Activated naive CD8-positive, alpha-beta T cell treated with anti-CD3 and anti-CD28 coated beads, Interleukin-2, amount 10 ng/mL, durations not matched to agents 7 days and 5 days (primary cell): ENCODE measurements around the gene SVIL. TPM values are rescaled to one million over a fixed set of nuclear protein-coding genes. Genes with fewer than 3 reads are reported as not detected.
"Not testable (repeated sequence)": the region's sequence is repeated elsewhere in the genome, so short reads cannot be mapped to it uniquely, and the experiment has no call there.

Source experiments
- ATAC-seq: fragments of 150-1000 bp; cut with Tn5 transposase; one replicate; pipeline ENCODE4 v1.10.0; 2021; ENCODE audit warnings: low read depth, moderate library complexity
- POLR2A ChIA-PET: fragments of 350-600 bp; sonication (Branson Sonifier 250); formaldehyde crosslinking; loops from one replicate; lab custom pipeline; 2021; ENCODE audit warnings: antibody characterized with exemption; lab: Charles Lee
- DNase-seq: peaks from one replicate; pipeline ENCODE4 v3.0.0; 2021
- H3K27ac Mint-ChIP-seq: one replicate; pipeline ENCODE4 v1.8.0; 2022; ENCODE audit warnings: mild to moderate bottlenecking, mixed read lengths
- H3K27me3 Mint-ChIP-seq: one replicate; pipeline ENCODE4 v1.8.0; 2022; ENCODE audit warnings: mild to moderate bottlenecking, moderate library complexity, mixed read lengths
- H3K36me3 Mint-ChIP-seq: one replicate; pipeline ENCODE4 v1.8.0; 2021; ENCODE audit warnings: mild to moderate bottlenecking, mixed read lengths
- H3K4me1 Mint-ChIP-seq: one replicate; pipeline ENCODE4 v1.8.0; 2021; ENCODE audit warnings: mixed read lengths
- H3K4me3 Mint-ChIP-seq: one replicate; pipeline ENCODE4 v1.8.0; 2022; ENCODE audit warnings: mild to moderate bottlenecking, moderate library complexity, mixed read lengths
- H3K9me3 Mint-ChIP-seq: one replicate; pipeline ENCODE4 v1.8.0; 2021; ENCODE audit warnings: mixed read lengths
- total RNA-seq, 2 experiments: library from RNA; stranded (reverse); gene quantifications; one replicate each; pipeline ENCODE4 v1.2.3, GENCODE V29; 2021

The SVIL gene
- total RNA-seq, 2 experiments from 2014 or later = 8.3 to 10.3 TPM

GRCh38 chr10:29611781-29612381 is 22.9 kb downstream of the SVIL start:
- no peak overlapping the region for H3K4me3 Mint-ChIP-seq
- POLR2A ChIA-PET = no interaction called here
- H3K27ac Mint-ChIP-seq = no peak overlapping the region

GRCh38 chr10:29610876-29611647 is 23.7 kb downstream of the SVIL start:
- no peaks in the 10 kb centered on the region for H3K4me1 Mint-ChIP-seq
- peaks cover 9% of the 10 kb centered on the region for H3K9me3 Mint-ChIP-seq
- POLR2A ChIA-PET = interaction anchor here (0.6 kb wide), 1 partner anchor 1210 kb away, joined by 4 read pairs; no protein-coding TSS in a partner anchor
- no peak overlapping the region for H3K4me3 Mint-ChIP-seq
- DNase-seq (no peak), ATAC-seq (no peak)
- H3K27ac Mint-ChIP-seq = no peak overlapping the region
- H3K27me3 Mint-ChIP-seq = no peaks in the 10 kb centered on the region
- peaks cover 5% of the 10 kb centered on the region for H3K36me3 Mint-ChIP-seq

More at GRCh38 chr10:29611781-29612381, 22.9 kb downstream of the SVIL start:
- Mint-ChIP-seq H3K36me3 (peaks cover 5% of the 10 kb centered on the region), H3K4me1 (no peaks in the 10 kb centered on the region), H3K27me3 (peaks cover 2% of the 10 kb centered on the region), H3K9me3 (peaks cover 9% of the 10 kb centered on the region)
- DNase-seq (no peak), ATAC-seq (no peak)

- POLR2A ChIA-PET, H3K27me3 Mint-ChIP-seq, ATAC-seq, H3K4me3 Mint-ChIP-seq, H3K9me3 Mint-ChIP-seq, H3K27ac Mint-ChIP-seq, H3K36me3 Mint-ChIP-seq, H3K4me1 Mint-ChIP-seq, DNase-seq: not testable (repeated sequence)
Measured at GRCh38 chr10:29610331-29610730, 24.4 kb downstream of the SVIL start.

DNA sequence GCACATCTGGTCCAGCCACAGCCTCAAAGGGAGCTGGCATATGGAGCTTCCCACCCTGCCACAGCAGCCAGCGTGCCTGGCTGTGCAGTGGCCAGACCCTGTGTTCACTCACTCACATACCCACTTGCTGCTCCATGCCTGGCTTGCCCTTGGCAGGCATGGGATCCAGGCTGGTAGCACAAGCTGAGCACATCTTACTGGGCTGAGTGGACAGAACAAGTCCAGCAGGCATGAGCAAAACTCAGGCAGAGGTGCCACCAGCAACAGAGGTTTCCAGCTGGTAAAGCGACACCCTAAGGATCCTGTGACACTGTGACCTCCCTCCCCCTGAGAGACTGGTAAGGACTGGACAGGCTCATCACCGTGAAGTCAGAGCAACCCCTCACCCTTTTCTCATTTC is 25.1 kb downstream of the SVIL start:
- Mint-ChIP-seq H3K27ac (no peak overlapping the region), H3K36me3 (peaks cover 5% of the 10 kb centered on the region), H3K4me1 (no peaks in the 10 kb centered on the region), H3K27me3 (no peaks in the 10 kb centered on the region), H3K9me3 (peaks cover 9% of the 10 kb centered on the region), H3K4me3 (no peak overlapping the region)
- POLR2A ChIA-PET = no interaction called here
- DNase-seq (no peak), ATAC-seq (no peak)

DNA sequence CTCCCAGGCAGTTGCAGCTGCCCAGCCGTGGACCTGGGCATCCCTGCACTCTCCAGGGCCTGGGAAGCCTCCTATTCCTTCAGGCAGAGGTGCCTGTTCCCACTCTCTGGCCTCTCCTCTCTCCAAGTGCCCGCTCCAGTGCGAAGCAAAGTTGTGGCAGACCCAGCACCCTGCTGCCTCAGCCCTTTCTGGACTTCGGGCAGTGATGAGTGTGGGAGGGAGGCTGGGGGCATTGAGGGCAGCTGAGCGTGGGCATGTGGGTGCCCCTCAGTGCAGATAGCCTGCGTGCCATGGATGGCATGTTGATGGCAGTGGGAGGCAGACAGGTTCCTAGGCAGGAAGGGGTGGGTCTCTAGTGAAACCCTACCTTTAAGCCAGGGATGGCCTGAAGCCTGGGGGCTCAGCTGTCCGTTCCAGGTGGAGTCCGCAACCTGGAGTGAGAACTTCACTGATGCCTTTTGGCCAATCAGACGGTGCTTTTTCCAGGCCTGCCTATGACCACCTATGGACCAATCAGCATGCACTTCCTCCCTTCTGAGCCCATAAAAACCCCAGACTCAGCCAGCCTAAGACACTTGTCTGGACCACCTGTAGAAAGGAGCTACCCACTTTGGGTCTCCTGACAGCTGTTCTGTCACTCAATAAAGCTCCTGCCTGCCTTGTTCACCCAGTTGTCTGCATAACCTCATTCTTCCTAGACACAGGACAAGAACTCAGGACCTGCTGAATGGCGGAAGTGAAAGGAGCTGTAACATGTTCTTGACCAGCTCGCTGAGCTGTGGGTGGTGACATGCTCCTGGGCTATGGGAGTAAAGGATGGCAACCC is 26.1 kb downstream of the SVIL start:
- no peak overlapping the region for H3K27ac Mint-ChIP-seq
- H3K27me3 Mint-ChIP-seq = no peaks in the 10 kb centered on the region
- H3K4me3 Mint-ChIP-seq = no peak overlapping the region
- ATAC-seq (no peak), DNase-seq (no peak)
- peaks cover 9% of the 10 kb centered on the region for H3K9me3 Mint-ChIP-seq
- H3K36me3 Mint-ChIP-seq = peaks cover 5% of the 10 kb centered on the region
- no peaks in the 10 kb centered on the region for H3K4me1 Mint-ChIP-seq
- POLR2A ChIA-PET = no interaction called here

DNA sequence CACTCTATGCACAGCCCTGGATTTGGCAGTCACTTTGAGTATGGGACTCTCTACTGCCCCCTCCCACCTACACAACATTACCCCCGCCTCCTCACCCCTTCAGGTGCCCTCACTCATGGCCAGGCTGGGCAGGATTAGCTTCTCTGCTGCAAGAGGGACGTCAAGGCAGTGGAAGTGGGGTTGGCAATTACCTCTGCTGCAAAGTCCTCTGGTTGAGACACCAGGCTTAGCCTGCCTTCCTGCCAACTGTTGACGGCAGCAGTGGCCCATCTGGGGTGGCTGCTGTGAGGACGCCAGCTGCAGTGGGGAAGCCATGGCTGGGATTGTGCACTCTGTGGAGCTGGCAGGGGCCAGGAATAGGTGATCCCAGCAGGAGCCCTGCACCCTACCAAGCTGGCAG is 26.7 kb downstream of the SVIL start:
- POLR2A ChIA-PET = no interaction called here
- Mint-ChIP-seq H3K4me3 (no peak overlapping the region), H3K27me3 (no peaks in the 10 kb centered on the region), H3K4me1 (no peaks in the 10 kb centered on the region), H3K36me3 (peaks cover 5% of the 10 kb centered on the region), H3K27ac (no peak overlapping the region), H3K9me3 (peaks cover 9% of the 10 kb centered on the region)
- DNase-seq (no peak), ATAC-seq (no peak)

DNA sequence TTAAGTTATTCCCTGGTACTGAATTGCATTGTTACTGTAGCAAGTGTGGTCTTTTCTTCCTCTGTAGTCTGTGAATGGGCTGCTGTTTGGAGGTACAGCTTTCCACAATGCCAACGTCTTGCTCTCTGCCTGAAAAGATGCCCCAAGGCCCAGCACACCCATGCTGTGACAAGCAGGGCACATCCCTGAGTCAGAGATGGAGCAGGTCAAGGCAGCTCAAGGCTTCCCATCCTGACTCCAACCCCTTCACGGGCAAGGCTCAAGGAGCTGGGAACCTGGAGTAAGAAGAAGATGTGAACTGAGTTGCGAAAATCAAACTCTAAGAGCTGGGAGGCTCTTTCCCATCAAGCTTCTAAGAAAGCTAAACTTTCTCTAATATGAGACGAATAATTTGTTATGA is 27.2 kb downstream of the SVIL start:
- Mint-ChIP-seq H3K36me3 (peaks cover 5% of the 10 kb centered on the region), H3K9me3 (peaks cover 9% of the 10 kb centered on the region), H3K27ac (no peak overlapping the region), H3K27me3 (no peaks in the 10 kb centered on the region), H3K4me1 (no peaks in the 10 kb centered on the region), H3K4me3 (no peak overlapping the region)
- POLR2A ChIA-PET = no interaction called here
- ATAC-seq = no peak
- no peak for DNase-seq

DNA sequence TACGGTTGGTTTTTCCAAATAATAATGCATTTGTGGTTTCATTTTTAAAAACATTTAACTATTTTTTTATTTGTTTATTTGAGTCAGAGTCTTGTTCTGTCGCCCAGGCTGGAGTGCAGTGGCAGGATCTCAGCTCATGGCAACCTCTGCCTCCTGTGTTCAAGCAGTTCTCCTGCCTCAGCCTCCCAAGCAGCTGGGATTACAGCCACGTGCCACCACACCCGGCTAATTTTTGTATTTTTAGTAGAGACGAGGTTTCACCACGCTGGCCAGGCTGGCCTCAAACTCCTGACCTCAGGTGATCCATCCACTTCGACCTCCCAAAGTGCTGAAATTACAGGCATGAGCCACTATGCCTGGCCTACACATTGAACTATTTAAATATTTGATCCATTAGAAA is 28.1 kb downstream of the SVIL start:
- not testable (repeated sequence) for DNase-seq, H3K9me3 Mint-ChIP-seq, H3K4me1 Mint-ChIP-seq

DNA sequence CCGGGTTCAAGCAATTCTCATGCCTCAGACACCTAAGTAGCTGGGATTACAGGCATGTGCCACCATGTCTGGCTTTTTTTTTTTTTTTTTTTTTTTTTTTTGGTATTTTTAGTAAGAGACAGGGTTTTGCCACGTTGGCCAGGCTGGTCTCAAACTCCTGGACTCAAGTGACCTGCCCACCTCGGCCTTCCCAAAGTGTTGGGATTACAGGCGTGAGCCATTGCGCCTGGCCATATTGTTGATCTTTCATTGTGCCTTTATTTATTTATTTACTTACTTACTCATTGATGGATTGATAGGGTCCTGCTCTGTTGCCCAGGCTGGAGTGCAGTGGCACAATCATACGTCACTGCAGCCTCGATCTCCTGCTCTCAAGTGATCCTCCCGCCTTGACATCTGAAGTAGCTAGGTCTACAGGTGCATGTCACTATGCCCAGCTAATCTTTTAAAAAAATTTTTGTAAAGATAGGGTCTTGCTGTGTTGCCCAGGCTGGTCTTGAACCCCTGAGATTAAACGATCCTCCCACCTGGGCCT is 30.4 kb downstream of the SVIL start:
- DNase-seq (no peak), ATAC-seq (no peak)
- no peaks in the 10 kb centered on the region for H3K27me3 Mint-ChIP-seq
- H3K36me3 Mint-ChIP-seq = no peaks in the 10 kb centered on the region
- POLR2A ChIA-PET = no interaction called here
- peaks cover 5% of the 10 kb centered on the region for H3K9me3 Mint-ChIP-seq
- H3K27ac Mint-ChIP-seq = no peak overlapping the region
- H3K4me3 Mint-ChIP-seq = no peak overlapping the region
- no peaks in the 10 kb centered on the region for H3K4me1 Mint-ChIP-seq

More for the DNA sequence above, 28.1 kb downstream of the SVIL start:
- POLR2A ChIA-PET, ATAC-seq, H3K4me3 Mint-ChIP-seq, H3K27ac Mint-ChIP-seq, H3K36me3 Mint-ChIP-seq, H3K27me3 Mint-ChIP-seq: not testable (repeated sequence)

DNA sequence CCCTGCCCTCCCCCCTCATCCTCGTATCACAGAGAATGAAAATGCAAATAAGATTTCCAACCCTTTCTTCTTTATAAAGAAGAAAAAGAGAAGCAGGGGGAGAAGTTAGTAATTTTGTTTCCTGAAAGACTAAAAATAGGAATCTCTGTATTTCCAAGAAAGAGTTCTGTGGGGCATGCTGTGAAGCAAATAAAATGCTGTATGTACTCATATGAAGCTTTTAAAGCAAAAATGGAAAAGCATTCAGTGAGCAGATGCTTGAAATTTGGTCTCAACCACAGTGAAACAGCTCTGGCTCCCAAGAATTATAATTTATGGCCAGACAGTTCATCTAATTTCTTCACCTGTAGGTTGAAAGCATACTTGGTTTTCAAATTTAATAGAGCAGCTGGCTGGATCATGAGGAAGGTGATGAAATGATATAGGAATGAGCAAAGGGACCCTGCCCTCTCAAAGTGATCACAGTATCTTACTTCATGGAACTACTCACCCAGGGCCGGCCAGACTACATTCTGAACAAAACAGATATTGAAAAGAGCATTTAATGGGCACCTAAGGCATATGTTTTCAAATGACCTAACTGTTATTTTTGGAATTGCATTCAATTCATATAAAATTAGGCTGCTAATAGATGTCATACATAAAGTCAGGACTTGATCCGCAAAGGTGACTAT is 31.4 kb downstream of the SVIL start:
- Mint-ChIP-seq H3K27me3 (no peaks in the 10 kb centered on the region), H3K9me3 (no peaks in the 10 kb centered on the region), H3K4me1 (no peaks in the 10 kb centered on the region), H3K4me3 (no peak overlapping the region), H3K36me3 (no peaks in the 10 kb centered on the region), H3K27ac (no peak overlapping the region)
- ATAC-seq = no peak
- POLR2A ChIA-PET = no interaction called here
- DNase-seq = no peak

DNA sequence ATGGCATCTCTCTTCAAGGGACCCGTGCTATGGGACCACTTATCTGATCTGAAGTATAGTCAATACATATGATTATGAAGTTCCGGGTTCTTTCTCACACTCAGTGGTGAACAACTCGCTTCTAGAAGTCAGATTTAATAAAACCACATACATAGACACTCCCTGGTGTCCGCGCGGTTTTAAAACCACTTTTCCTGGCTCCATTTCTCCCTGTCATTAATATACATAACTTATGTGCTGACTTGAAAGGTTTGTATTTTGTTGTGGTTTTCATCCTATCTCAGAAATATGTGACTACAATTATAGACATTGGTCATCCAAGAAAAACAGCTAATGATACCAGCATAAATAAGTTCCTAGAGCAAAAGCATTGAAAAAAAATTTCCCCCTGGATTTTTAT is 34.0 kb downstream of the SVIL start:
- DNase-seq (no peak), ATAC-seq (no peak)
- Mint-ChIP-seq H3K4me1 (no peaks in the 10 kb centered on the region), H3K27me3 (no peaks in the 10 kb centered on the region), H3K9me3 (no peaks in the 10 kb centered on the region), H3K36me3 (no peaks in the 10 kb centered on the region), H3K4me3 (no peak overlapping the region), H3K27ac (no peak overlapping the region)
- POLR2A ChIA-PET = no interaction called here

GRCh38 chr10:29600067-29600466 is 34.7 kb downstream of the SVIL start:
- Mint-ChIP-seq H3K36me3 (no peaks in the 10 kb centered on the region), H3K4me1 (no peaks in the 10 kb centered on the region), H3K27ac (no peak overlapping the region), H3K4me3 (no peak overlapping the region), H3K9me3 (no peaks in the 10 kb centered on the region), H3K27me3 (no peaks in the 10 kb centered on the region)
- ATAC-seq = no peak
- POLR2A ChIA-PET = no interaction called here
- no peak for DNase-seq

DNA sequence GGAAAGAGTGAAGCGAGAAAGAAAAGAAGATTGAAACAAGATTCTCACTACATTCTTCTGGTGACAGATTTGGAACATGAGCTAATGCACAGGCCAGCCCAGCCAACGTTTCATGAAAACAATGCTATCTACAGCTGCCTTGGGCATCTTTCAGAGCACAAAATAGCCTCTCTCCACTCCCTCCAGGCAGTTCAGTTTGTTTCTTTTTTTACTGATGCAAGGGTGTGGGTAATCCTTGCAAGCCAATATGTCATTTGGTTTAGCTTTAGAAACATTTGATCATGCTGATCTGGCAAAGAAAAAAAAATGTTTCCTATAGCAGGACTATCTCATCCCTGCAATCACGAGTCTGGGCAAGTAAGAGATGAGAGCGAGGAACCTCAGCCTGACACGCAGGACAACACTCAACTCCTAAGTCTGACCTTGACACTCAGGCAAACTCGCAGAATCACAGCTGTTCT is 35.9 kb downstream of the SVIL start:
- Mint-ChIP-seq H3K27me3 (no peaks in the 10 kb centered on the region), H3K36me3 (no peaks in the 10 kb centered on the region), H3K27ac (no peak overlapping the region), H3K4me3 (no peak overlapping the region), H3K9me3 (no peaks in the 10 kb centered on the region), H3K4me1 (no peaks in the 10 kb centered on the region)
- no peak for ATAC-seq
- no peak for DNase-seq
- POLR2A ChIA-PET = no interaction called here
